Measurements from ENCODE around the gene MIA2. TPM values are rescaled to one million over a fixed set of nuclear protein-coding genes. Genes with fewer than 3 reads are reported as not detected.

The MIA2 gene
- total and polyA plus RNA-seq, 9 of the 15 experiments (the other 6 are each of a cell fraction or from before 2014, with no cell fraction given): 6.0 to 21.8 (median 12.8) TPM

DNA sequence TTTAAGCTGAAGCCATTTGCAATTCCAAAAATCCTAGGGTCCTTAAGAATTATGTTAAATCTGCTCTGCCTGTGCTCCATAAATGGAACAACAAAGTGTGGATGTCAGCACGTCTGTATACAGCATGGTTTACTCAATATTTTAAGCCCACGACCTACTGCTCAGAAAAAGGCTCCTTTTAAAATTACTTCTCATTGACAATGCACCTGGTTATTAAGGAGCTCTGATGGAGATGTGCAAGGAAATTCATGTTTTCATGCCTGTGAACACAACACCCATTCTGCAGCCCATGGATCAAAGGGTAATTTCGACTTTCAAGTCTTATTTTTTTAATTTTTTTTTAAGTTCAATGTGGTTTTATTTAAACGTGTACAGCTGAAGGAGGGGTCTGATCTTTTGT lies 150.5 kb downstream of the MIA2 start (continued):
- TF ChIP-seq, protein P1, sequence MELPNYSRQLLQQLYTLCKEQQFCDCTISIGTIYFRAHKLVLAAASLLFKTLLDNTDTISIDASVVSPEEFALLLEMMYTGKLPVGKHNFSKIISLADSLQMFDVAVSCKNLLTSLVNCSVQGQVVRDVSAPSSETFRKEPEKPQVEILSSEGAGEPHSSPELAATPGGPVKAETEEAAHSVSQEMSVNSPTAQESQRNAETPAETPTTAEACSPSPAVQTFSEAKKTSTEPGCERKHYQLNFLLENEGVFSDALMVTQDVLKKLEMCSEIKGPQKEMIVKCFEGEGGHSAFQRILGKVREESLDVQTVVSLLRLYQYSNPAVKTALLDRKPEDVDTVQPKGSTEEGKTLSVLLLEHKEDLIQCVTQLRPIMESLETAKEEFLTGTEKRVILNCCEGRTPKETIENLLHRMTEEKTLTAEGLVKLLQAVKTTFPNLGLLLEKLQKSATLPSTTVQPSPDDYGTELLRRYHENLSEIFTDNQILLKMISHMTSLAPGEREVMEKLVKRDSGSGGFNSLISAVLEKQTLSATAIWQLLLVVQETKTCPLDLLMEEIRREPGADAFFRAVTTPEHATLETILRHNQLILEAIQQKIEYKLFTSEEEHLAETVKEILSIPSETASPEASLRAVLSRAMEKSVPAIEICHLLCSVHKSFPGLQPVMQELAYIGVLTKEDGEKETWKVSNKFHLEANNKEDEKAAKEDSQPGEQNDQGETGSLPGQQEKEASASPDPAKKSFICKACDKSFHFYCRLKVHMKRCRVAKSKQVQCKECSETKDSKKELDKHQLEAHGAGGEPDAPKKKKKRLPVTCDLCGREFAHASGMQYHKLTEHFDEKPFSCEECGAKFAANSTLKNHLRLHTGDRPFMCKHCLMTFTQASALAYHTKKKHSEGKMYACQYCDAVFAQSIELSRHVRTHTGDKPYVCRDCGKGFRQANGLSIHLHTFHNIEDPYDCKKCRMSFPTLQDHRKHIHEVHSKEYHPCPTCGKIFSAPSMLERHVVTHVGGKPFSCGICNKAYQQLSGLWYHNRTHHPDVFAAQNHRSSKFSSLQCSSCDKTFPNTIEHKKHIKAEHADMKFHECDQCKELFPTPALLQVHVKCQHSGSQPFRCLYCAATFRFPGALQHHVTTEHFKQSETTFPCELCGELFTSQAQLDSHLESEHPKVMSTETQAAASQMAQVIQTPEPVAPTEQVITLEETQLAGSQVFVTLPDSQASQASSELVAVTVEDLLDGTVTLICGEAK (IDR thresholded peaks at IDR 0.05): no peak
- TF ChIP-seq, protein P1 (CRISPR knock-in tag; IDR thresholded peaks at IDR 0.05): no peak
- no peak for TF ChIP-seq ZNF644 (tag; IDR thresholded peaks at IDR 0.05; ENCODE audit: low read depth)
